Measurements from ENCODE around the gene LIMS4.
"Not testable (repeated sequence)": the region's sequence is repeated elsewhere in the genome, so short reads cannot be mapped to it uniquely, and the experiment has no call there.

- TF ChIP-seq CTCF (conservative IDR thresholded peaks at IDR 0.05); EZH2 (IDR thresholded peaks at IDR 0.05; ENCODE audit: low read depth): not testable (repeated sequence)
Measured at GRCh38 chr2:110399378-110399777, 73.2 kb downstream of the LIMS4 start.

Measured in PC-9 (cell line).